NCI-H460 (cell line): ENCODE measurements around the gene SLC25A48. TPM values are rescaled to one million over a fixed set of nuclear protein-coding genes. Genes with fewer than 3 reads are reported as not detected.
A peak's percentile ranks its signal among the peaks of the same experiment; 100 is the strongest.

Source experiments
- DNase-seq: peaks from one replicate; pipeline ENCODE4 v3.0.0-alpha.2; 2016; ENCODE audit warnings: low read depth; ENCODE audit errors: extremely low read depth
- small RNA-seq, 2 experiments: library from RNA; depleted of rRNA; stranded (forward); fragments of <200 nt; gene quantifications; one replicate each; pipeline ENCODE3, GENCODE V24; 2014
- total RNA-seq: library from RNA; depleted of rRNA; stranded (reverse); fragments of >200 nt; shearing (Covaris generic); gene quantifications from 2 replicates; pipeline ENCODE4 v1.2.3, GENCODE V29; 2014; rRNA removed

Gene SLC25A48
- total RNA-seq, 1 experiment from 2014 or later, result not detected

DNA sequence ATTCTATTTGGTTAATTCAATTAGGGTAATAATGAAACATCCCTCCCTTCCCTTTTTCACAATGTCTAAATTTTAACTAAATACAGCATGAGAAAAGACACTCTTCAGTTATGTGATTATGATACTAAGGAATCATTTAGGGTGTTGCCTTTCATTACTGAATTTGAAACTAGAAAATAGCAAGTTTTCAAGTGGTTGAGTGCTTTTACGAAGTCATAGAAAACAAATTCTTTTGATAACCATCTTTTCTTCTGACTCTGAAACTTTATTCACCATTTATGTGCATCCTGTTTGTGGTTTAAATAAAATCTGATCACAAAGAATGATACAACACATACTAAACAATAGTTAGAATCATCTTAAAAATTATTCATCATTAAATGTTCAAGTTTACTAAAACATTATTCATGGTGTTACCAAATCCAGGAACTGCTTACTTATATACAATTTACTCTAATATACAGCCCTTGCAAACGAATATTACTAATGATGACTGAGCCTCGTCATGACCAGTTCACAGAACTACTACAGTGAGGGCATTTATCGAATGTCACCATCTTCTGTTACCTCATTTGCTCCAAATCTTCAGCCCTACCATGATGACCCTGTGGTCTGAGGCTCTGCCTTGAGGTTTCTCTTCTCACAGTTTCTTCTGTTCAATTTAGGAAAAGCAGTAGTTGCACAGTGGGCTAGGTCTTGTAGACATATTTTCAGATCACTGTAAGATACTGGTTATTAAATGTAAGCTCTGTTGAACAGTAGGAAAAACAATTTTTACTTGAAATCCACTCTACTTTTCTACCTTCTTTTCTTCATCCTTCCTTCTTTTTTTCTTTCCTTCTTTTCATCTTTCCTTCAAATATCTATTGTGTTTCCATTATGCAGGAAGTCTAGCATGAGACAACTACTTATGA is 79.5 kb downstream of the SLC25A48 start:
- DNase-seq, result no peak

DNA sequence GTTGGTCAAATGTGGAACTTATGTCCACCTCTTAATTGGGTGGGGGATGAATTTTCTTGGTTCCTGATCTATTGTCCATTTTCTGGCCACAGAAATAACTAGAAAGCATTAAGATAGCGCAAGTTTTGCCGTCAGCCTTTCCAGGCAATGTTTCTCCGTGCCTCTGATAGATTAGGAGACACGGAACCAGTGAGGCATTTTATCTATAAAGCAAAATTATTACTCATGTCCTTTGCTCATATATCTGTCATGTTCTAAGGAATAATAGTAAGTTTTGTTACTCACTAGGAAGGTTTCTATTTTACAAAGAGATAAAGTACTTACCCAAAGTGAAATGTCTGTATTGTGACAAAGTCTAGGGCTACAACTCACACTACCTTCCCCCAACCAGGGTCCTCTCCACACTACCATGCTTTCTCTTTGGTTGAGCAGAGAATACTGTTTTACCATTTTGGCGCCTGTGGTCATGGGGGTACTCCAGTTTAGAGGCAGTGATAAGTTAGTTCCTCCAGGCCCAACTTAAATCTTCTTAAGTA is 81.1 kb downstream of the SLC25A48 start:
- no peak for DNase-seq

DNA sequence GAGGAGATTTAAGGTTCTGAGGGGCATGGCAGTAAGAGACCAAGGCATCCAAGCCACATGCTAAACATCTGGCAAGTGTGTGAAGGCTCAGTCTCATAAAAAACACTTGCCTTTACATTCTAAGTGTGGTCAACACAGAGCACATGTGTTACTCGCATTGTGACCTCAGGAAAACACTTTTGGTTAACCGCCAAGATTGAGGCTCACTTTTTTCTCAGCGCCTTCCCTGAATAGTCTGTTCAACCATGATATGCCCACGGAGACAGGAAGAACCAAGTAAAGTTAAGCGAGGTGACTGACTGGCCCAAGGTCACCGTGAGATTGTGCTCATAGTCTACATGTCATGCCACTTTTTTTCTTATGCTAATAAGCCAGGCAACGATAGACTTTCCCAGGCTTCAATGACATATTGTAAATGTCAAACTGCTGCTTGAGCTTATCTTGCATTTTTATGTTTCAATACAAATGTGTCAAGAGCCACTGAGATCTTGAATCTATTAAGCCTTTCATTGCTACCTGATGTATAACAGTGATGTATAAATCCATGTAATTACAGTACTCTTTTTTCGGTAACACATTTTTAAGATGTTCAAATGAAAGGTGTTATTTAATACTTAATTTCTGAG is 82.3 kb downstream of the SLC25A48 start:
- no peak for DNase-seq

DNA sequence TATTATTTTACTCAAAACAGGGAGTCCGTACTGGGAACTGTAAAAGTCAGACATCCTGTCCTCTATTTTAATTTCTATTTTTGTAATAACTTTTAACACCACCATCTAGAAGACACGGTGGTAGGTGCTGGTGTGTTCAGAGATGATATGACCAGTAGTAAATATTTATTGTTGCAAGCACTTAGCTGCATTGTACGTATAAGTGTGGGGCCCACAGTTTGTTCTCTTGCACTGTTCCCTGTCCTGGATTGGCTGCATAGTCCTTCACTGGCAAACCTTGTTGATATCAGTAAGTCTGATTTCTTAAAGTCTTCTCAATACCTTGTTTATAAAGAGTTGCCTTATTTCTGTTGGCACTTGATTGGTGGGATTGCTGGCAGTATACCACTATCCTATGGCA is 85.7 kb downstream of the SLC25A48 start:
- DNase-seq, result no peak

DNA sequence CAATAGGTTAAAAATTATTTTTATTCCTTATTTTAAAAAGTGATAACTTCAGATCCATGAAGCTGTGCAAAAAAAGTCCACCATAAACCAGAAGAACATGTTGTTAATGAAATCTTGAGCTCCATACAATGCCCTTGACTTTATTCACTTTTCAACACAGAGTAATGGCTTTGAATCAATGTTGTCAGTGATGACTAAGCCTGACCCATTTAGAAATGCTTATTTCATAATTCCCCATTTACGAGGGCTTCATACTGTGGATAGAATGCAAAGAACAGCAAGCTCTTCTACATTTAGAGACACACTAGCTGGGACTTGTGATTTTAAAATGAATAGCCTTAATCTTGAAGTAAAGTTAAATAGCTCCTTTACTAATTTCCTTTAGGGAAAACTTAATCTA is 86.9 kb downstream of the SLC25A48 start:
- peak; percentile 29 for DNase-seq

DNA sequence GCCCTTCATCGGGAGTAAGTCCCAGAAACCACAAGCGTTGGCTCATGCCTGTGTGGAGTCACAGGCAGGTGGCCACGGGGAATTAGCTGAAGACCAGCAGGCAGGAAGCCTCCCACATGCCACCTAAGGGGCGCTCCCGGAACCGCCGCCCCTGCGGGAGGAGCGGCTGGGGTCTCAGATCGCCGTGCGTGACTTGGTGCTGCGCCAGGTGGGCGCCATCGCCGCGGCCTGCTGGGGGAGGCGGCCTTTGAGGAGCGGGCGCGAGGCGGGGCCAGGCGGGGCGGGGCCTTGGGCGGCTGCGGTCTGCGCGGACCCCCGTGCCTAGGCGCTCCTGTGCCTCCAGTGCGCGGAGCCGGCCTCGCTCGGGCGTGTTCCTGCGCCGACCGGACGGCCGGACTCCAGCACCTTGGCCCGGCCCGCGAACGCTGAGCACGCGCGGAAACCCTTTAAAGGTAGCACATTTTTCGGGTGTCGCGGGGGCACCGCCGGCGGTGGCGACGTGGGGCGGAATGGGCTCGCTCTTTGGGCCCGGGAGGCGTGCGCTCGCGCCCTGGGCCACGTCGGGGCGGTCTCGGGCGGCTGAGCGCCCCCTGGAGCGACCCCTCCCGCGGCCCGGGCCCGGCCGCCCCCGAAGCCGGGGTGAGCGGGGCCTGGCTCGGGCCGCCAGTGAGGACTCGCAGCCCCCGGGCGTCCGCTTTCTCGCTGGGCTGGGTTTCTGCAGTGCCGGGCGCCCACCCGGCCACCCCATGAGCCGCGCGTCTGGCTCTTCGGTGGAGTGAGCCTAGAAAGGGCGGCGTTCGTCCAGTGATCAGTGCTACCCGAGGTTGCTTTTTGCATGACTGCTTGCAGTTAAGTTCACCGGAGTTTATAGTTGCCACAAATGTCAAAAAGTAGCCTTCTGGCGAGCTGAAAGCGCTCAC is 95.8 kb downstream of the SLC25A48 start:
- no peak for DNase-seq

DNA sequence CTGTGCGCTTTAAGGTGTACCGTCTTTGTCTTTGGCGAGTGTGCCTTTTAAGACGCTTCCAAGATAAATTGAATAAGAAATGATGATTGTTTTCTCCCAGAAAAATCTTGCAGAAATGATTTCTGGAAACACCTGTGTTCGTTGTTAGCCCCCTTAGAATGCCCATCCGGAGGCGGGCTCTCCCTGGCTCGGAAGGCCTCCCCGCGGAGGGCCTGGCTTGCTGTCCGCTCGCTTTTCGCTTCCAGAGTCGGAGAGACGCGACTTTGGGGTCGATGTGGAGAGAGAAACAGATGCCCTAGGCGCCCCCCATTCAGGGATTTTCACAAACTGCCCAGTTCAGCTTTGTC is 96.5 kb downstream of the SLC25A48 start:
- DNase-seq, result no peak

DNA sequence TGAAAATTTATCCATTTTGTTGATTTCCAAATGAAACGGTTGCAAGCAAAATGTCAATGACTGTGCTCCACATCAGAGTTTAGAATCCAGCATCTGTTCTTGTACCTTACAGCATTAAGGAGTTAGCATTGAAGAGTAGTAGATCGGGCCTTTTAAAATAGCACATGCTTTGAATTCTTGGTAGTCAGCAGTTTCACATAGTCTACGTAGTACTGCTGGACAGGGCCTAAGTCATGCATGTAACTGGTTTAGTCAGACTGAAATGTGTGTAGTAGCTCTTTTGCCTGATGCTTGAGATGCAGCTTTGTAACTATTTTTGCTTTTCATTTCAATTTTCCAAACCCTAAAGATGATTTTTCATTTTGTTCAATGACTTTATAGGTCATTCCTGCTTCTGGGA is 100.5 kb downstream of the SLC25A48 start:
- DNase-seq, result no peak

DNA sequence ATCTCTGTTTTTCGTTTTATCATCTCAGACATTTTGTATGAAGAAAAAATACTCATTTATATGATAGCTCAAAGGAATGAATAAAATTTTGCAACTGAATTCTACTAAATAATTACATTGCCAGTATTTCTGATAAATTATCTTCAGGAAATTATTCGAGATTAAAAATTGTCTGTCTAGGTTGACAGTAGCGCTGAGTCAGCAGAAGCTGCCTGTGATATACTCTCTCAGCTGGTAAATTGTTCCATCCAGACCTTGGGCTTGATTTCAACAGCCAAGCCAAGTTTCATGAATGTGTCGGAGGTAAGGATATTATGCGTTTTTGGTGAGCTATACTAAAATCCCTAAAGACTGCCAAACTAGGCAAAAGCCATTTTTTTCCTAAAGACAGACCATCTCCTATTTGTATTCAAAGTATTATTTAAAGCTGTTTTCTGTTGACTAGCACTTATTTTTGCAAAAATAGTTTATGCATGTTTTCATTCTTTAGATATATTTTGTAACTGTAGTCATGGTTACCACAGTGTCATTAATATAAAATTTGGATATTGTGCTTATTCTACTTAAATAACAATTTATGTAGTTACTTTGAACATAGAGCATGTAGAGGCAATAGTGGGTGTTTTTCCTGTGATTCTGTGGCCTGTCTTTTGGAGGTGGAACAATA is 102.9 kb downstream of the SLC25A48 start:
- DNase-seq, result no peak

Small RNA genes within 50 kb of the gene (small RNA-seq; reads per million reads assigned to genes)
- gene MIR5692C1, result 0 reads per million in 2 experiments

Other genes starting within 250 kb of the SLC25A48 start
- not detected in 2 replicates for gene IL9, start 61.2 kb downstream of the SLC25A48 start, total RNA-seq
- gene LECT2, start 120.3 kb downstream of the SLC25A48 start, total RNA-seq, result not detected in 2 replicates
- gene TGFBI, start 194.3 kb downstream of the SLC25A48 start, total RNA-seq, result 1,239 and 1,373 TPM in 2 replicates